Superior temporal gyrus (tissue), 1 donor: Measurements from ENCODE around the gene AP3B1.
"Not testable (repeated sequence)": the region's sequence is repeated elsewhere in the genome, so short reads cannot be mapped to it uniquely, and the experiment has no call there.

ENCODE experiments used
- DNase-seq: peaks from one replicate; pipeline ENCODE4 v3.0.0-alpha.2; 2016; ENCODE audit errors: extremely low spot score

The AP3B1 gene

DNA sequence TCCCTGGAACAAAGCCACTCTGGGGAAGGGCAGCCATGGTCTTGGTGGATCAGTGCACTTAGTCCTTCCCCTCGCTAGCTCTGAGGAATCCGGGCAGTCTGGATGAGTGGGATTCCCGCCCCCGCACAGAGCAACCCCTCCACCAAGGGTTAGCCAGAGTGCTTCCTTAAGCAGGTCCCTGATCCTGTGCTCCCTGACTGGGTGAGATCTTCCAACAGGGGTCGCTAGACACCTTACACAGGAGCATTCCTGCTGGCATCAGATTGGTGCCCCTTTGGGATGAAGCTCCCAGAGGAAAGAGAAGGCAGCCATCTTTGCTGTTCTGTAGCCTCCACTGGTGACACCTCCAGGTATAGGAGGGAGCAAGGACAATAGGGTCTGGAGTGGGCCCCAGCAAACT is 228.8 kb downstream of the AP3B1 start:
- no peak for DNase-seq

GRCh38 chr5:78064941-78065472 is 229.5 kb downstream of the AP3B1 start:
- no peak for DNase-seq

- DNase-seq: no peak
Observed at GRCh38 chr5:78063495-78063894, 231.0 kb downstream of the AP3B1 start.

GRCh38 chr5:78062645-78063044 is 231.9 kb downstream of the AP3B1 start:
- no peak for DNase-seq

DNA sequence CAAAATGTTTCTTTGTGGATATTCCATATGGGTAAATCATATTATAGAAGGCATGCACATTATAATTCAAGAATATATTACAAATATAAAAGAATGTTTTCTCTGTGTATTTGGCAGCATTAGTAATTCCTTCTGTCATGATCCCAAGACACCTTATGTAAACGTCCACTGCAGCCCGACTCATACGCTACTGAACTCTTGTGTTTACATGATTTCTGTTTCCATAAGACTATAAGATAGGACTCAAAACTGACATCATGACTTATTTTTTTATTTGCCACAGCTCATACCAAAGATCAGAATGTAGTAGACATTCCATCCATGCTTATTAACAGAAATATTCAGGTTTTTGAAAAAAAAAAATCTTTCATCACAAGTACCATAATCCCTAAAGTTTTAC is 234.1 kb downstream of the AP3B1 start:
- no peak for DNase-seq

- no peak for DNase-seq
Observed at GRCh38 chr5:78058625-78059024, 235.9 kb downstream of the AP3B1 start.

- DNase-seq: no peak
Observed at GRCh38 chr5:78056901-78057514, 237.5 kb downstream of the AP3B1 start.

- no peak for DNase-seq
Observed at GRCh38 chr5:78056053-78056452, 238.4 kb downstream of the AP3B1 start.

DNA sequence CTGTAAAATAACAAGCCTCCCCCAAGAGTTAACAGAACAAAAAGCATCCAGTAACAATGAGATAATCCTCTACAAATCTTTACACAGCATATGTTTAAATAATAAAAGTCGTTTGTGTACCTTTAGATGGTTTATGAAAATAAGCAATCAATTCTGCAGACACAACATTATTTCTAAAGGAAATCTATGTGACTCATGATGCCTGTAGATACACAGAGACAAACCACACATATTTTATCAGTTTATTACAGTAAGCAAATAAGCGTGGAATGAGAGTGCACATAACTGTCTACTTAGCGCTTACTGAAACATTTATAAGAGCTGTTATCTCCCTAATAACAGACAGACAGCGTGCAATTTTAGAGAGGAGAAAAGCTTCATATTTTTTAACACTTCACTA is 243.6 kb downstream of the AP3B1 start:
- no peak for DNase-seq

GRCh38 chr5:78046823-78047222 is 247.7 kb downstream of the AP3B1 start:
- DNase-seq: not testable (repeated sequence)

DNA sequence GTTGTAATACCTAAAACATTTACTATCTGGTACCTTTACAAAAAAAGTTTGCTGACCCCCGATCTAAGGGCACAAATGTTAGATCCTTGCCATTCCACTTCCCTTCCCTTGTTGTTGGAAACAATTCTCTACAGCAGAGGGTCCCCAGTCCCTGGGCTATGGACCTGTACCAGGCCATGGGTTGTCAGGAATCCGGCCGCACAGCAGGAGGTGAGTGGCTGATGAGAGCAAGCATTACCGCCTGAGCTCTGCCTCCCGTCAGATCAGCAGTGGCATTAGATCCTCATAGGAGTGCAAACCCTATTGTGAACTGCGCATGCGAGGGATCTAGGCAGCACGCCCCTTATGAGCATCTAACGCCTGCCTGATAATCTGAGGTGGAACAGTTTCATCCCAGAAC is 248.5 kb downstream of the AP3B1 start:
- DNase-seq: no peak

GRCh38 chr5:78041805-78042204 is 252.7 kb downstream of the AP3B1 start:
- DNase-seq: no peak

DNA sequence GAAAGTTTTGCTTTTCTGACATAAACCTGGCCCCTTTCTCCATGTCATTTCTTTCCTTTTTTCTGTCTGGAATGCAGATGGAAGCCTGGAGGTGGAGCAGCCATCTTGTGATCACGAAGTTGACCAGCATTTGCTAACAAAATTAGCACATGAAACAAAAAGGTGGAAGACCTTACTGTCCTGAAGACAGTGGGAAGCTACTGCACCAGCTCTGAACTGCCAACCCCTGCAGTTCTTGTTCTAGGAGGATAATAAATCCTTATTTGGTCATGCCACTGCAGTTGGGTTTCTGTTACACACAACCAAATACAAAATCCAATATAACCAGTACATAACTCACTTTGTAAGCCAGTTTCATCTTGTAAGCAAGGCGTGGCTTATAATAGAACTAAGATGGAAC is 269.0 kb downstream of the AP3B1 start:
- no peak for DNase-seq

GRCh38 chr5:78019744-78020143 is 274.8 kb downstream of the AP3B1 start:
- no peak for DNase-seq

DNA sequence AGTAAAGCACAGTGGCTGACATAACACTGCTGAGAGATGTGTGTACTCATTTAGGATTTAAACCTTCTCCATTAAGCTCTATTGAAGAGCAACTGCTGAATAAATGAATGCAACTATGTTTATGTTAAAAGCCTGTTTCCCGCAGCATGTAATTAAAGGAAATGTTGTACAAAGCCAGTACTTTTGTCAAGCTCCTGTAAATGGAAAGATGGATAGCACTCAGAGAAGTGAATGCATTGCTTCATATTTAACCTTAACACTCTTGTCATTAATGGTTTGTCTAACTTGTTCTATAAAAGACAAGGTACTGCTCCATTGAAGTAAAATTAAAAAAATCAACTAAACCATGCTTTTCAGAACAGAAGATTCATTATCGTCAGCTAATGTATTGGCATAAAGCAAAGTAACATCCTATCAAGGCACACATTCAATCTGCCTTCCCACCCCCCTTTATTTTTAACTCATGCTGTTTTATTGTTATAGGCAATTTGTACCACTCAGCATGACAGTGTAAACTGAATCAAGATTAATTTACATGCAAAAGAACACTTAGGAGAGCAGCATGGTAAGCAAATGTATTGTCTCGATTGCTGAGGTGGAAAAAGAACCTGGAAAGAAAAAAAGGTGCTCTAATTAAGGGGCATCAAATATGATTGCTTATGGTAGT is 277.5 kb downstream of the AP3B1 start:
- DNase-seq: no peak

- DNase-seq: no peak
Observed at GRCh38 chr5:78009937-78010527, 284.5 kb downstream of the AP3B1 start.

- DNase-seq: peak; percentile 94
Observed at GRCh38 chr5:78008356-78008967, 286.0 kb downstream of the AP3B1 start.

DNA sequence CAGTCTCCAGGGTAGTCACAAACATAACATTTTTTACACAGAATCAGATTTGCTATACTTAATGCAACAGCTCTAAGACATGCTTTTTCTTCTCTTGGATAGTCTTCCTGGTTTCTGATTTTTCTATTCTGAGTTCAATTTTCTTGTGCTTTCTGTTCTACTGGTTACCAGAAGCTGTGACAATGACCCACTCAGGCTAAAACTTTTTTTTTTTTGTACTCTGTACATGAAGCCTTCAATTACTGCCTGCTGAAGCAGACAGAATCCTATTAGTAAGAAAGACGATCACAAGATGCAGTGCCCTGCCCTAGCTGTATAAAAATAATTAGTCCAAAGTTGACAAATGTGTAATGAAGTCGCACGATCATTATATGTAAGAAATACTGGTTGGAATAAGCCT is 287.3 kb downstream of the AP3B1 start:
- DNase-seq: peak; percentile 64

DNA sequence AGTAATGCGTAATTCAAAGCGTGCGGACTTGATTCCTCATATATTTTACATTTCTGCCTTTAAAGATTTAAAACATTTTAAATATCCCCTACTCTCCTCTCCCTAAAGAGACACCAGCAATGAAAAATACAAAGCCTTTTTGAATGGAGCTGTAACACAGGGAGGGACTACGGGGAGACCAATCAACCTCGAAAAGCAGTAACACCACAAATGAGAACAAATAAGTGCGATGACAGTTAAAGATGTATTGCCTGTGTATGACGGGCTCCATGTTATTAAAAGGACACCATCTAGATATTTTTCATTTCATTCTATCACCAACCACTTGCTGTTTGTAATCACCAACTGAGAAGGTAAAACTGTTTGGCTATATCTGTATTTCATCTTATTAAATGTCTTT is 288.0 kb downstream of the AP3B1 start:
- no peak for DNase-seq

GRCh38 chr5:78005021-78005785 is 289.3 kb downstream of the AP3B1 start:
- DNase-seq: peak; percentile 77

DNA sequence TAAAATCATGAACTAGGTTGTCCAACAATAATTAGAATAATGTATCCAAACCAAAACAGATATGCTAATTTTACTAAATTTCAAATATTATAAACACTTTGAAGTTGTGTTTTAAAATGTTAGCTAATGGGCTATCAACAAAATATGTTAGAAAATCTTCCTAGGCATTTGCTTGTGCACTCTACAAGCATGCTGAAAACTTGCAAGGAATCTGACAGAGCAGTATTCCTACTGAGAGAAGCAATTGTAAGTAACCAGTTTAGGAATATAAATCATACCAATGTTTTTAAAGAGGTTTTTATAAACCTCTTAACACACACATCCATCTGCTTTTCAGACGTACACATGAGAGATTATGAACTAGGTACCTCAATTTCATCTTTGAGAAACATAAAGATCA is 289.9 kb downstream of the AP3B1 start:
- no peak for DNase-seq

- DNase-seq: peak; percentile 71
Observed at GRCh38 chr5:78003919-78004318, 290.6 kb downstream of the AP3B1 start.
